Heart left ventricle (tissue), 13 donors: ENCODE results near the gene LASP1.

Experiments
- POLR2A ChIP-seq, 2 donors: fragments of 450-650 bp; IDR thresholded peaks; one replicate each; pipeline ENCODE4 v1.6.1; 2017; ENCODE audit warnings: antibody characterized with exemption in 2 of 2, mild to moderate bottlenecking in 2 of 2, moderate library complexity in 2 of 2
- TF ChIP-seq, protein P1 (sequence below), 12 donors: fragments of 200-600 bp; sonication (generic) in 4 of 12; IDR thresholded peaks; one replicate each; pipeline versions ENCODE4 v1.5.0 to v1.8.0; 2018 to 2022; ENCODE audit warnings: antibody characterized with exemption in 12 of 12, mild to moderate bottlenecking in 5 of 12
- donor health status: ischemic (EF 13 %, LVEDD 7.1; RV severe dilation, severe dysfunction).
- donor health status: DM: no; HTN: yes; CAD: no.
- donor health status: DM: no; HTN: no; CAD: no.
- donor health status: ischemic (EF 25% LVEDD 6.9; RV normal size, moderate dysfunction).
- donor health status: ischemic (EF 25% LVEDD 5.7; RV mildly dilated, moderate dysfunction).
- donor health status: ischemic (EF 35%, LVEDD 5.7; RV mildly dilated, moderate dysfunction).
- donor health status: nonischemic (EF 11% LVEDD 7.7; RV severe dilation, severe dysfunction).
- donor health status: DM: yes; HTN: yes; CAD: no.
- donor health status: PGD.
- donor health status: ischemic (EF 29% LVEDD 5.4; RV normal size, mild dysfunction).
- donor health status: nonischemic (EF 23%, LVEDD 6.1; RV moderate dilation, normal function).

DNA sequence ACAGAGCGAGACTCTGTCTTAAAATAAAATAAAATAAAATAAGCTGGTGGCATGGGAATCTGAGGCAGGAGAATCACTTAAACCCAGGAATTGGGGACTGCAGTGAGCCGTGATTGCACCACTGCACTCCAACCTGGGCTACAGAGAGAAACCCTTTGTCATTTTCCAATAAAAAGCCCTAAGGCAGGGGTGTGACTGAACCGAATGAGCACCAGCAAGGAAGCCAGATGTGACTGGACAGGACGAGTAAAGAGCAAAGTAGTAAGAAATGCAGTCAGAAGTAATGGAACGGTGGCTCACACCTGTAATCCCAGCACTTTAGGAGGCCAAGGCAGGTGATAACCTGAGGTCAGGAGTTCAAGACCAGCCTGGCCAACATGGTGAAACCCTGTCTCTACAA is 12.6 kb upstream of the LASP1 start:
- TF ChIP-seq, protein P1, sequence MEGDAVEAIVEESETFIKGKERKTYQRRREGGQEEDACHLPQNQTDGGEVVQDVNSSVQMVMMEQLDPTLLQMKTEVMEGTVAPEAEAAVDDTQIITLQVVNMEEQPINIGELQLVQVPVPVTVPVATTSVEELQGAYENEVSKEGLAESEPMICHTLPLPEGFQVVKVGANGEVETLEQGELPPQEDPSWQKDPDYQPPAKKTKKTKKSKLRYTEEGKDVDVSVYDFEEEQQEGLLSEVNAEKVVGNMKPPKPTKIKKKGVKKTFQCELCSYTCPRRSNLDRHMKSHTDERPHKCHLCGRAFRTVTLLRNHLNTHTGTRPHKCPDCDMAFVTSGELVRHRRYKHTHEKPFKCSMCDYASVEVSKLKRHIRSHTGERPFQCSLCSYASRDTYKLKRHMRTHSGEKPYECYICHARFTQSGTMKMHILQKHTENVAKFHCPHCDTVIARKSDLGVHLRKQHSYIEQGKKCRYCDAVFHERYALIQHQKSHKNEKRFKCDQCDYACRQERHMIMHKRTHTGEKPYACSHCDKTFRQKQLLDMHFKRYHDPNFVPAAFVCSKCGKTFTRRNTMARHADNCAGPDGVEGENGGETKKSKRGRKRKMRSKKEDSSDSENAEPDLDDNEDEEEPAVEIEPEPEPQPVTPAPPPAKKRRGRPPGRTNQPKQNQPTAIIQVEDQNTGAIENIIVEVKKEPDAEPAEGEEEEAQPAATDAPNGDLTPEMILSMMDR (IDR thresholded peaks at IDR 0.05): no peak
- no peak for TF ChIP-seq POLR2A (IDR thresholded peaks at IDR 0.05)
